WTC11 (cell line): Measurements from ENCODE around the gene CCS. TPM values are rescaled to one million over a fixed set of nuclear protein-coding genes. Genes with fewer than 3 reads are reported as not detected.

Experiments
- ATAC-seq: fragments of 200-7000 bp; cut with Tn5 transposase; 2 replicates; pipeline ENCODE4 v1.10.0; 2021; ENCODE audit warnings: mild to moderate bottlenecking, moderate library complexity
- CTCF ChIA-PET: fragments of 300-600 bp; sonication (Branson Sonifier 250); formaldehyde crosslinking; loops from one replicate; lab custom pipeline; 2021; ENCODE audit warnings: antibody characterized with exemption; lab: Charles Lee
- POLR2A ChIA-PET: fragments of 350-600 bp; sonication (Branson Sonifier 250); formaldehyde crosslinking; loops from one replicate; lab custom pipeline; 2021; ENCODE audit warnings: antibody characterized with exemption; lab: Charles Lee
- DNase-seq: peaks from one replicate; pipeline ENCODE4 v3.0.0; 2021; ENCODE audit warnings: low spot score
- H3K27ac Mint-ChIP-seq: 2 replicates; pipeline ENCODE4 v1.8.0; 2021; ENCODE audit warnings: mixed read lengths
- H3K27me3 Mint-ChIP-seq: 2 replicates; pipeline ENCODE4 v1.8.0; 2021; ENCODE audit warnings: low read depth, mild to moderate bottlenecking, moderate library complexity, mixed read lengths
- H3K36me3 Mint-ChIP-seq: 2 replicates; pipeline ENCODE4 v1.8.0; 2021; ENCODE audit warnings: mixed read lengths
- H3K4me1 Mint-ChIP-seq: 2 replicates; pipeline ENCODE4 v1.8.0; 2022; ENCODE audit warnings: mixed read lengths
- H3K4me3 Mint-ChIP-seq: 2 replicates; pipeline ENCODE4 v1.8.0; 2021; ENCODE audit warnings: mild to moderate bottlenecking, moderate library complexity, mixed read lengths
- H3K9me3 Mint-ChIP-seq: 2 replicates; pipeline ENCODE4 v1.8.0; 2021; ENCODE audit warnings: mixed read lengths
- CBFB ChIP-seq: sonication (generic); formaldehyde crosslinking; IDR thresholded peaks from 2 replicates; pipeline ENCODE4 v1.8.1; 2022; ENCODE audit warnings: mild to moderate bottlenecking, low read depth, missing genetic modification reagents
- GABPB1 ChIP-seq: sonication (generic); formaldehyde crosslinking; IDR thresholded peaks from 2 replicates; pipeline ENCODE4 v1.8.1; 2023; ENCODE audit warnings: mild to moderate bottlenecking, missing genetic modification reagents
- GTF2I ChIP-seq: fragments of 250-450 bp; sonication (Bioruptor Pico); conservative IDR thresholded peaks from 2 replicates; pipeline ENCODE4 v1.4.0; 2021; ENCODE audit warnings: mild to moderate bottlenecking
- NFE2L1 ChIP-seq: sonication (generic); formaldehyde crosslinking; IDR thresholded peaks from 2 replicates; pipeline ENCODE4 v1.8.1; 2023; ENCODE audit warnings: missing genetic modification reagents
- NR3C1 ChIP-seq: sonication (generic); formaldehyde crosslinking; conservative IDR thresholded peaks from 2 replicates; pipeline ENCODE4 v1.8.1; 2023; ENCODE audit warnings: low read depth, mild to moderate bottlenecking, missing genetic modification reagents
- RELA ChIP-seq: sonication (generic); formaldehyde crosslinking; IDR thresholded peaks from 2 replicates; pipeline ENCODE4 v1.8.1; 2022; ENCODE audit warnings: missing genetic modification reagents, mild to moderate bottlenecking, borderline replicate concordance
- ZNF121 ChIP-seq: sonication (generic); formaldehyde crosslinking; IDR thresholded peaks from 2 replicates; pipeline ENCODE4 v1.8.0; 2023; ENCODE audit warnings: missing genetic modification reagents
- ZNF317 ChIP-seq: sonication (generic); formaldehyde crosslinking; IDR thresholded peaks from 2 replicates; pipeline ENCODE4 v1.8.1; 2023; ENCODE audit warnings: low read depth, mild to moderate bottlenecking, moderate library complexity, missing genetic modification reagents, borderline replicate concordance
- ZNF671 ChIP-seq: fragments of 250-450 bp; sonication (Bioruptor Pico); IDR thresholded peaks from 2 replicates; pipeline ENCODE4 v1.8.0; 2021; ENCODE audit warnings: mild to moderate bottlenecking
- total RNA-seq: library from RNA; stranded (reverse); gene quantifications from 3 replicates; pipeline ENCODE4 v1.2.3, GENCODE V29; 2021
- TF ChIP-seq, protein P1 (sequence below): fragments of 250-450 bp; sonication (Bioruptor Pico); IDR thresholded peaks from 2 replicates; pipeline ENCODE4 v1.9.0; 2021; ENCODE audit warnings: mild to moderate bottlenecking, borderline replicate concordance
- TF ChIP-seq, protein P2 (sequence below): sonication (generic); formaldehyde crosslinking; IDR thresholded peaks from 2 replicates; pipeline ENCODE4 v1.8.1; 2022; ENCODE audit warnings: low read depth, missing genetic modification reagents, borderline replicate concordance
- TF ChIP-seq, protein P3 (sequence below): sonication (generic); formaldehyde crosslinking; IDR thresholded peaks from 2 replicates; pipeline ENCODE4 v1.8.0; 2023; ENCODE audit warnings: missing genetic modification reagents, mild to moderate bottlenecking, borderline replicate concordance
- TF ChIP-seq, protein P4 (sequence below): sonication (generic); formaldehyde crosslinking; IDR thresholded peaks from 2 replicates; pipeline ENCODE4 v1.8.1; 2023; ENCODE audit warnings: mild to moderate bottlenecking, missing genetic modification reagents, moderate library complexity

Gene CCS
- total RNA-seq, 1 experiment from 2014 or later: 35.9 TPM

DNA sequence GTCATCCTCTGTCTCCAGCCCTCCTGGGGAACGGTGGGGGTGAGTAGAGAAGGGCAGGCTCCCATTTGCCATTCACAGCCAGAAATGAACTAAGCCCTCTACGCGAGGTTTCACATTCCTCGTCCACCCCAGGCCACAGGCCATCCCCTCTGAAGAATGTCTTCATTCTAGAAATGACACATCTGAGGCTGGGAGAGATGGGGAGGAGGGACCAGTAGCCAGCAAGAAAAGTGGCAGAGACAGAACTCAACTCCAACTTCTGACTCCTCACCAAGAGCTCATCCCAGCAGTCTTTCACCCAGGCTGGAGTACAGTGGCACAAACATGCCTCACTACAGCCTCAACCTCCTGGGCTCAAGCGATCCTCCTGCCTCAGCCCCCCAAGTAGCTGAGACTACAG is 28.0 kb upstream of the CCS start:
- CTCF ChIA-PET: no interaction called here
- peaks cover 15% of the 10 kb centered on the region for H3K27me3 Mint-ChIP-seq
- DNase-seq (no peak), ATAC-seq (no peak)
- H3K27ac Mint-ChIP-seq: no peak overlapping the region
- H3K4me1 Mint-ChIP-seq: peaks cover 8% of the 10 kb centered on the region
- POLR2A ChIA-PET: no interaction called here
- H3K4me3 Mint-ChIP-seq: no peak overlapping the region
- H3K9me3 Mint-ChIP-seq: no peaks in the 10 kb centered on the region
- peaks cover 14% of the 10 kb centered on the region for H3K36me3 Mint-ChIP-seq
- TF ChIP-seq GABPB1: no peak
- TF ChIP-seq, protein P1, sequence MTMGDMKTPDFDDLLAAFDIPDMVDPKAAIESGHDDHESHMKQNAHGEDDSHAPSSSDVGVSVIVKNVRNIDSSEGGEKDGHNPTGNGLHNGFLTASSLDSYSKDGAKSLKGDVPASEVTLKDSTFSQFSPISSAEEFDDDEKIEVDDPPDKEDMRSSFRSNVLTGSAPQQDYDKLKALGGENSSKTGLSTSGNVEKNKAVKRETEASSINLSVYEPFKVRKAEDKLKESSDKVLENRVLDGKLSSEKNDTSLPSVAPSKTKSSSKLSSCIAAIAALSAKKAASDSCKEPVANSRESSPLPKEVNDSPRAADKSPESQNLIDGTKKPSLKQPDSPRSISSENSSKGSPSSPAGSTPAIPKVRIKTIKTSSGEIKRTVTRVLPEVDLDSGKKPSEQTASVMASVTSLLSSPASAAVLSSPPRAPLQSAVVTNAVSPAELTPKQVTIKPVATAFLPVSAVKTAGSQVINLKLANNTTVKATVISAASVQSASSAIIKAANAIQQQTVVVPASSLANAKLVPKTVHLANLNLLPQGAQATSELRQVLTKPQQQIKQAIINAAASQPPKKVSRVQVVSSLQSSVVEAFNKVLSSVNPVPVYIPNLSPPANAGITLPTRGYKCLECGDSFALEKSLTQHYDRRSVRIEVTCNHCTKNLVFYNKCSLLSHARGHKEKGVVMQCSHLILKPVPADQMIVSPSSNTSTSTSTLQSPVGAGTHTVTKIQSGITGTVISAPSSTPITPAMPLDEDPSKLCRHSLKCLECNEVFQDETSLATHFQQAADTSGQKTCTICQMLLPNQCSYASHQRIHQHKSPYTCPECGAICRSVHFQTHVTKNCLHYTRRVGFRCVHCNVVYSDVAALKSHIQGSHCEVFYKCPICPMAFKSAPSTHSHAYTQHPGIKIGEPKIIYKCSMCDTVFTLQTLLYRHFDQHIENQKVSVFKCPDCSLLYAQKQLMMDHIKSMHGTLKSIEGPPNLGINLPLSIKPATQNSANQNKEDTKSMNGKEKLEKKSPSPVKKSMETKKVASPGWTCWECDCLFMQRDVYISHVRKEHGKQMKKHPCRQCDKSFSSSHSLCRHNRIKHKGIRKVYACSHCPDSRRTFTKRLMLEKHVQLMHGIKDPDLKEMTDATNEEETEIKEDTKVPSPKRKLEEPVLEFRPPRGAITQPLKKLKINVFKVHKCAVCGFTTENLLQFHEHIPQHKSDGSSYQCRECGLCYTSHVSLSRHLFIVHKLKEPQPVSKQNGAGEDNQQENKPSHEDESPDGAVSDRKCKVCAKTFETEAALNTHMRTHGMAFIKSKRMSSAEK (CRISPR knock-in tag): no peak
- TF ChIP-seq NR3C1 (CRISPR knock-in tag): no peak
- TF ChIP-seq, protein P2, sequence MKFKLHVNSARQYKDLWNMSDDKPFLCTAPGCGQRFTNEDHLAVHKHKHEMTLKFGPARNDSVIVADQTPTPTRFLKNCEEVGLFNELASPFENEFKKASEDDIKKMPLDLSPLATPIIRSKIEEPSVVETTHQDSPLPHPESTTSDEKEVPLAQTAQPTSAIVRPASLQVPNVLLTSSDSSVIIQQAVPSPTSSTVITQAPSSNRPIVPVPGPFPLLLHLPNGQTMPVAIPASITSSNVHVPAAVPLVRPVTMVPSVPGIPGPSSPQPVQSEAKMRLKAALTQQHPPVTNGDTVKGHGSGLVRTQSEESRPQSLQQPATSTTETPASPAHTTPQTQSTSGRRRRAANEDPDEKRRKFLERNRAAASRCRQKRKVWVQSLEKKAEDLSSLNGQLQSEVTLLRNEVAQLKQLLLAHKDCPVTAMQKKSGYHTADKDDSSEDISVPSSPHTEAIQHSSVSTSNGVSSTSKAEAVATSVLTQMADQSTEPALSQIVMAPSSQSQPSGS (CRISPR knock-in tag): no peak
- no peak for TF ChIP-seq CBFB (CRISPR knock-in tag)
- no peak for TF ChIP-seq ZNF671 (CRISPR knock-in tag)

DNA sequence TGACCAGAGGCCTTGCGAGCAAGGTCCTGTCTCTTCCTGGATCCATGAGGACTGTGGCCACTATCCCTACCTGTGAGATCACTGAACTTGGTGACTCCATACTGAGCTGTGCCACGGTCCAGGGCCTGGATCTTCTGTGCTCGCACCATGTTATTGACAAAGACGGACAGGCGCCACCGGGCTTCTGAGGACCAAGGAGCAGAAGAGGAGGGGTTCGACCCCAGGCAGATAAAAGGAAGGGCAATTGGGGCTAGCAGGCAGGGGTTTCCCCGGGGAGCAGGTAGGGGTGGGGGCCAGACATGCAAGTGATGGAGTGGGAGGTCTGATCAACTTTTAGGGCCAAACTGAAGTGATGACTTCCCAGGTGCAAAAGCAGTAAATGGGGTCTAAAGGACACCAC is 26.8 kb upstream of the CCS start:
- CTCF ChIA-PET: interaction anchor here (0.6 kb wide), 1 partner anchor 192 kb away, joined by 4 read pairs; no protein-coding TSS in a partner anchor
- H3K4me3 Mint-ChIP-seq: no peak overlapping the region

More for the DNA sequence above, 26.8 kb upstream of the CCS start:
- TF ChIP-seq ZNF317 (CRISPR knock-in tag): no peak
- no peak for TF ChIP-seq NFE2L1 (CRISPR knock-in tag)
- TF ChIP-seq, protein P3, sequence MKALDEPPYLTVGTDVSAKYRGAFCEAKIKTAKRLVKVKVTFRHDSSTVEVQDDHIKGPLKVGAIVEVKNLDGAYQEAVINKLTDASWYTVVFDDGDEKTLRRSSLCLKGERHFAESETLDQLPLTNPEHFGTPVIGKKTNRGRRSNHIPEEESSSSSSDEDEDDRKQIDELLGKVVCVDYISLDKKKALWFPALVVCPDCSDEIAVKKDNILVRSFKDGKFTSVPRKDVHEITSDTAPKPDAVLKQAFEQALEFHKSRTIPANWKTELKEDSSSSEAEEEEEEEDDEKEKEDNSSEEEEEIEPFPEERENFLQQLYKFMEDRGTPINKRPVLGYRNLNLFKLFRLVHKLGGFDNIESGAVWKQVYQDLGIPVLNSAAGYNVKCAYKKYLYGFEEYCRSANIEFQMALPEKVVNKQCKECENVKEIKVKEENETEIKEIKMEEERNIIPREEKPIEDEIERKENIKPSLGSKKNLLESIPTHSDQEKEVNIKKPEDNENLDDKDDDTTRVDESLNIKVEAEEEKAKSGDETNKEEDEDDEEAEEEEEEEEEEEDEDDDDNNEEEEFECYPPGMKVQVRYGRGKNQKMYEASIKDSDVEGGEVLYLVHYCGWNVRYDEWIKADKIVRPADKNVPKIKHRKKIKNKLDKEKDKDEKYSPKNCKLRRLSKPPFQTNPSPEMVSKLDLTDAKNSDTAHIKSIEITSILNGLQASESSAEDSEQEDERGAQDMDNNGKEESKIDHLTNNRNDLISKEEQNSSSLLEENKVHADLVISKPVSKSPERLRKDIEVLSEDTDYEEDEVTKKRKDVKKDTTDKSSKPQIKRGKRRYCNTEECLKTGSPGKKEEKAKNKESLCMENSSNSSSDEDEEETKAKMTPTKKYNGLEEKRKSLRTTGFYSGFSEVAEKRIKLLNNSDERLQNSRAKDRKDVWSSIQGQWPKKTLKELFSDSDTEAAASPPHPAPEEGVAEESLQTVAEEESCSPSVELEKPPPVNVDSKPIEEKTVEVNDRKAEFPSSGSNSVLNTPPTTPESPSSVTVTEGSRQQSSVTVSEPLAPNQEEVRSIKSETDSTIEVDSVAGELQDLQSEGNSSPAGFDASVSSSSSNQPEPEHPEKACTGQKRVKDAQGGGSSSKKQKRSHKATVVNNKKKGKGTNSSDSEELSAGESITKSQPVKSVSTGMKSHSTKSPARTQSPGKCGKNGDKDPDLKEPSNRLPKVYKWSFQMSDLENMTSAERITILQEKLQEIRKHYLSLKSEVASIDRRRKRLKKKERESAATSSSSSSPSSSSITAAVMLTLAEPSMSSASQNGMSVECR (CRISPR knock-in tag): no peak
- no peak for TF ChIP-seq GTF2I
- no peak for TF ChIP-seq RELA
- TF ChIP-seq, protein P4, sequence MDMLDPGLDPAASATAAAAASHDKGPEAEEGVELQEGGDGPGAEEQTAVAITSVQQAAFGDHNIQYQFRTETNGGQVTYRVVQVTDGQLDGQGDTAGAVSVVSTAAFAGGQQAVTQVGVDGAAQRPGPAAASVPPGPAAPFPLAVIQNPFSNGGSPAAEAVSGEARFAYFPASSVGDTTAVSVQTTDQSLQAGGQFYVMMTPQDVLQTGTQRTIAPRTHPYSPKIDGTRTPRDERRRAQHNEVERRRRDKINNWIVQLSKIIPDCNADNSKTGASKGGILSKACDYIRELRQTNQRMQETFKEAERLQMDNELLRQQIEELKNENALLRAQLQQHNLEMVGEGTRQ (CRISPR knock-in tag): no peak
- no peak for TF ChIP-seq ZNF121
- ATAC-seq: no peak
- DNase-seq: no peak
- POLR2A ChIA-PET: no interaction called here
- Mint-ChIP-seq H3K4me1 (peaks cover 21% of the 10 kb centered on the region), H3K27me3 (peaks cover 15% of the 10 kb centered on the region), H3K9me3 (no peaks in the 10 kb centered on the region), H3K36me3 (peaks cover 8% of the 10 kb centered on the region; the same call in 1 of the 2 replicates), H3K27ac (no peak overlapping the region)
